ENCODE data around the gene TMEM26.
"Not testable (repeated sequence)": the region's sequence is repeated elsewhere in the genome, so short reads cannot be mapped to it uniquely, and the experiment has no call there.

Gene TMEM26

GRCh38 chr10:61397175-61397986 lies 55.8 kb downstream of the TMEM26 start:
- DNase-seq: peak; percentile 62

GRCh38 chr10:61391281-61391680 lies 61.9 kb downstream of the TMEM26 start:
- DNase-seq: no peak

GRCh38 chr10:61390851-61391250 lies 62.3 kb downstream of the TMEM26 start:
- DNase-seq: no peak

DNA sequence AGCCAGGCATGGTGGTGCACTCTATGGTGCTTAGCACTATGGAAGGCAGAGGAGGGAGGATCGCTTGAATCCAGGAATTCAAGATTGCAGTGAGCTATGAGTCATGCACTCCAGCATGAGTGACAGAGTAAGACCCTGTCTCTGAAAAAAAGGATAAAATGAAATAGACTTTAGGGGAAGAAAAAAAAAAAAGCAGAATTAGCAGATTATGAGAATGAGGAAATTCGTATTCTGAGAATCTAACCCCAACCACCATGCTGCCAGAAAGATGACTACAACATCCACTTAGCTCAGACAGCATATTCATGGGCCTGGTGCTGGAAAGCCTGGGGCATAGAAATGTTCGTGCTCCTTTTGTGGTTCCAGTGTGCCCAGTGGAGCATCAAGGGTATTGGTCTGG lies 63.3 kb downstream of the TMEM26 start:
- DNase-seq: no peak

GRCh38 chr10:61388986-61389385 lies 64.2 kb downstream of the TMEM26 start:
- not testable (repeated sequence) for DNase-seq

- DNase-seq: no peak
Observed at GRCh38 chr10:61385231-61386001, 67.8 kb downstream of the TMEM26 start.

DNA sequence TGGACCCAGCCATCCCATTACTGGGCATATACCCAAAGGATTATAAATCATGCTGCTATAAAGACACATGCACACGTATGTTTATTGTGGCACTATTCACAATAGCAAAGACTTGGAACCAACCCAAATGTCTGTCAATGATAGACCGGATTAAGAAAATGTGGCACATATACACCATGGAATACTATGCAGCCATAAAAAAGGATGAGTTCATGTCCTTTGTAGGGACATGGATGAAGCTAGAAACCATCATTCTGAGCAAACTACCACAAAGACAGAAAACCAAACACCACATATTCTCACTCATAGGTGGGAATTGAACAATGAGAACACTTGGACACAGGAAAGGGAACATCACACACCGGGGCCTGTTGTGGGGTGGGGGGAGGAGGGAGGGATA lies 72.0 kb downstream of the TMEM26 start:
- DNase-seq: not testable (repeated sequence)

DNA sequence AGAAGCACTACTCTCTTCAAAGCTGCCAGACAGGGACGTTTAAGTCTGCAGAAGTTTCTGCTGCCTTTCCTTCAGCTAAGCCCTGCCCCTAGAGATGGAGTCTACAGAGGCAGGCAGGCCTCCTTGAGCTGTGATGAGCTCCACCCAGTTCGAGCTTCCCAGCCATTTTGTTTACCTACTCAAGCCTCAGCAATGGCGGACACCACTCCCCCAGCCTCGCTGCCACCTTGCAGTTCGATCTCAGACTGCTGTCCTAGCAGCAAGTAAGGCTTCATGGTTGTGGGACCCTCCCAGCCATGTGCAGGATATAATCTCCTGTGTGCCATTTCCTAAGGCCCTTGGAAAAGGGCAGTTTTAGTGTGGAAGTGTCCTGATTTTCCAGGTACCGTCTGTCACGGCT lies 74.3 kb downstream of the TMEM26 start:
- DNase-seq: no peak

- DNase-seq: no peak
Observed at GRCh38 chr10:61376908-61377368, 76.2 kb downstream of the TMEM26 start.

DNA sequence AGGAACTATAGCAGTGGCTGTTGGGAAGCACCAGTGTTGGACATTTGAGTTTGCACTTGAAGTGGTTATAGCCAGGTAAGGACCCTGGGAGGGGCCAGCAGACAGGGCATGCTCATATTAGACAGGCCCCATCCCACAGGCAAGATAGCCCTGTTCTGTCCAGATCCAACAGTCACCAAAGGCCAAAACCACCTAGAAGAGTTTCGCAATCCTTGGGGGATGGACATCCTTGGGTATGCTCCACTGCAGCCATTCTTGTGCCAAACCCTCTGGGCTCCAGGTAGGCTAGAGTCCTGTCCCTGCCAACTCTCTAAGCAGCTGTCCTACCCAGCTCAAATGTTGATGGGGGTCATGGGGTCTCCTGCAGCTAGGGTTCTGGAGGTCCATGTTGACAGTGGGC lies 76.8 kb downstream of the TMEM26 start:
- DNase-seq: no peak

- no peak for DNase-seq
Observed at GRCh38 chr10:61366365-61366764, 86.8 kb downstream of the TMEM26 start.

DNA sequence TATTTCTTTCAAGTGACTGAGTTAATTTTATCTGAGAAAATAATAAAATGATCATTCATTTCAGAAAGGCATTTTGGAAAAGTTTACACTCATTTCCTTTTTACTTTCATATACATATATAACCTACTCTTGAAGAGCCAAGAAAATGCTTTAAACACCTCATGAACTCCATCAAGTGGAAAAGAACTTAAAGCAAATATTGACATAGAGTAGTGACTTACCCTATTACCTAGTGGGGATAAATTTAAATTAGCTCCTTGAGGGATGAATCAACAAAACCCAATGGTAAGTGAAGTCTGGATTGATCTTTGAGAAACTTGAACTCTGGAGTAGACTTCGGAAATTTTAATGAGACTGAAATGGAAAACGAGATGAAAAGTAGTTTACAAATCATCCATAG lies 88.6 kb downstream of the TMEM26 start:
- no peak for DNase-seq

DNA sequence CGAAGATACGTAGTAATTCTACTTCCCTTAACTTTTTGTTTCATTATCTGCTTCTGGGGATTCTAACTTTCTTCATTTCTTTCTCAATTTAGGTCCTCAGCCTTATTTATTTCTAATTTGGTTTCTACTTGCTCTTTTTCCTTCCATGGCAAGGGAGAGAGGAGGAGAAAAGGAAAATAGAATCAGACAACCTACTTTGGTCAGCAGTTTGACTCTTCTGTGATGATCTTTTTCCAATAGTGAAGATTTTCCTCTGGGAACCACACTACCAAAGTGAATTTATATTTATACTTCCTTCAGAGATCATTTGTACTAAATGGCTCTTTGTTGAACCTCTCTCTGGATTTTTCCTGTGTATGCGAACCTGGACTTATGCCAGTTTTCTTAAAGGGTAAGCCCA lies 90.2 kb downstream of the TMEM26 start:
- no peak for DNase-seq

- DNase-seq: no peak
Observed at GRCh38 chr10:61359452-61359851, 93.7 kb downstream of the TMEM26 start.

GRCh38 chr10:61357687-61358086 lies 95.5 kb downstream of the TMEM26 start:
- DNase-seq: no peak

Data from kidney glomerular epithelial cell (primary cell).